Measurements from ENCODE around the gene IL20RB.

Gene IL20RB

GRCh38 chr3:137041686-137042085, 83.9 kb downstream of the IL20RB start:
- DNase-seq, result no peak

GRCh38 chr3:137046747-137047146, 89.0 kb downstream of the IL20RB start:
- DNase-seq, result no peak

- no peak for DNase-seq
Measured at GRCh38 chr3:137047240-137047639, 89.5 kb downstream of the IL20RB start.

- DNase-seq, result no peak
Measured at GRCh38 chr3:137050281-137050680, 92.5 kb downstream of the IL20RB start.

DNA sequence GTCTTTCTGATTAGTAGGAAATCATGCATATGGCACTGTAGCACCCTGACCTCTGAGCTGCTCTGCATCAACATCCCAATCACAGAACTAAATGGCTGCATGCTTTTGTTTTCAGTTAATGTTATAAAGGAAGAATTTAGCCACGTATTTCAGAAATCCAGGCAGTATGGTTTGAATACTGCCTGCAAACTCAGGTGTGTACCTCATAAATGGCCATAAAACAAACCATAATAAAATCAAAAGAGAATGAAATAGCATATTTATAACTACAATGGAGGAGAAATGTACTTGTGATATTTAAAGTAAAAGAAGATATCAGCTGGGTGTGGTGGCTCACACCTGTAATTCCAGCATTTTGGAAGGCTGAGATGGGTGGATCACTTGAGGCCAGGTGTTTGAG, 94.5 kb downstream of the IL20RB start:
- no peak for DNase-seq
